ENCODE results near the gene ZFHX3. TPM values are rescaled to one million over a fixed set of nuclear protein-coding genes. Genes with fewer than 3 reads are reported as not detected.

ZFHX3 gene
- total RNA-seq, 1 experiment from 2014 or later: 2.2 TPM

DNA sequence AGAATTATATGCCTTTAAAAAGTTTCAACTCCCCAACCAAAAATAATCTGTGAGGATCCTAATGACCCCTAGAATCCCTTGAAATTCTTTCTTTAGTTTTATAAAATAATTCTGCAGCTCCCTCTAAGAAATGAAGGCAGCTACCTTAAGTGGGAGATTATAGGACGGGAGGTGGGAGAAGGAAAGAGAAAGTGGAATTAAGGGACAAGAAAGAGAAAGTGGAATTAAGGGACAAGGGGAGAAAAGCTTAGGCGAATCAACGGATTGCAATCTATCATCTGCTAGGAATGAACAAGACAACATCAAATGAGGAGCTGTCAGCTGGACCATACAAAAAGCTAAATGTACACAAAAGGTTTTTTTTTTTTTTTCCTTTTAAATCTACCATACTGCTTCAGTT is 262.0 kb downstream of the ZFHX3 start:
- in situ Hi-C loops (cut with HindIII; ENCODE audit: low pct_unique_long_range_greater_than_20kb, low sequenced_read_pairs): no loop called here
- DNase-seq (ENCODE audit: low read depth, low spot score): peak; percentile 6

- in situ Hi-C loops (cut with HindIII; ENCODE audit: low pct_unique_long_range_greater_than_20kb, low sequenced_read_pairs): no loop called here
- no peak for DNase-seq (ENCODE audit: low read depth, low spot score)
Measured at GRCh38 chr16:72785171-72785570, 262.8 kb downstream of the ZFHX3 start.

- DNase-seq (ENCODE audit: low read depth, low spot score): no peak
- in situ Hi-C loops (cut with HindIII; ENCODE audit: low pct_unique_long_range_greater_than_20kb, low sequenced_read_pairs): no loop called here
Measured at GRCh38 chr16:72783716-72784318, 264.1 kb downstream of the ZFHX3 start.

DNA sequence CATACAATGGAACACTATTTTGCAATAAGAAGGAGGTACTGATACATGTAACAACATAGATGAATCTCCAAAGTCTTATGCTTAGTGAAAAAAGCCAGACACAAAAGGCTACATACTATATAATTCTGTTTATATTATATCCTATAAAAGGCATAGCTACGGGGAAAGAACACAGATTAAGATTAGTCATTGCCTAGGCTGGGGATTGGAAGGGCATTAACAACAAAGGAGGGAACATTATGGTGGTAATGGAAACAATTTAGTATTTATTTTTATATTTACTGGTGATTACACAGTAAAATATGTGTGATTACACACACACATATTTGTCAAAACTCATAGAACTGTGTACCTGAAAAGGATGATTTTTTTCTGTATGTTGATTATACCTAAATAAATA is 278.1 kb downstream of the ZFHX3 start:
- in situ Hi-C loops (cut with HindIII; ENCODE audit: low pct_unique_long_range_greater_than_20kb, low sequenced_read_pairs): no loop called here
- DNase-seq (ENCODE audit: low read depth, low spot score): no peak

- in situ Hi-C loops (cut with HindIII; ENCODE audit: low pct_unique_long_range_greater_than_20kb, low sequenced_read_pairs): no loop called here
- DNase-seq (ENCODE audit: low read depth, low spot score): no peak
Measured at GRCh38 chr16:72768591-72768990, 279.3 kb downstream of the ZFHX3 start.

GRCh38 chr16:72766506-72766905 is 281.4 kb downstream of the ZFHX3 start:
- DNase-seq (ENCODE audit: low read depth, low spot score): no peak
- in situ Hi-C loops (cut with HindIII; ENCODE audit: low pct_unique_long_range_greater_than_20kb, low sequenced_read_pairs): no loop called here

- in situ Hi-C loops (cut with HindIII; ENCODE audit: low pct_unique_long_range_greater_than_20kb, low sequenced_read_pairs): no loop called here
- DNase-seq (ENCODE audit: low read depth, low spot score): no peak
Measured at GRCh38 chr16:72764015-72764654, 283.8 kb downstream of the ZFHX3 start.

DNA sequence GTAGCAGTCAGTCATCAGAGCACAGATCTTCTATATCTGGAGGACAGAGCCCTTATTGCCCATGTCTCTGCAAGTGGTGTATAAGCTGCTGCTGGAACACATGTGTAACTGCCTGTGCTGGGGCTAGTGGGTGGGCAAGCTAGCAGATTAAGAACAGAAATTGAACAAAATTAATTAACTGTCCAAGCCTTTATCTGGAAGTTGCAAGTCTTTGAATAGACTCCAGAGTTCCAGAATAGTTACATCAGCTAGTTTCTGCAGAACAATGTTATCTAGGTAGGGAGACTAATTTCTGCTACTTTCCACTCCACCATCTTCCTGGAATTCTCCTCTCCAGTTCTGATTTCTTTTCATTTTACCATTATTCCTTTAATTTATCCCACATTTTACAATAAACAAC is 287.3 kb downstream of the ZFHX3 start:
- in situ Hi-C loops (cut with HindIII; ENCODE audit: low pct_unique_long_range_greater_than_20kb, low sequenced_read_pairs): no loop called here
- DNase-seq (ENCODE audit: low read depth, low spot score): no peak

DNA sequence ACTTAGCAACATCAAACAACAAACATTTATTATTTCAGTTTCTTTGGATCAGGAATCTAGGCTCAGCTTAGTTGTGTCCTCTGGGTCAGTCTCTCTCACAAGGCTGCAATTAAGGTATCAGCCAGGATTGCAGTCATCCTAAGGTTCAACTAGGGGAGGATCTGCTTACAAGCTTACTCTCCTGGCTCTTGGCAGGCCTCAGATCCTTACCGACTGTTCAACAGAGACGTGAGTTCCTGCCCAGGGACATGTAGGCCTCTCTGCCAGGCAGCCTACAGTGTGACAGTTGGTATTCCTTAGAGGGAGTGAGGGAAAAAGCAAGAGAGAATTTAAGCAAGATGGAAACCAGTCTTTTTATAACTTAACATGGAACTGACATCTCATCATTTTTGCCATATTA is 294.0 kb downstream of the ZFHX3 start:
- no peak for DNase-seq (ENCODE audit: low read depth, low spot score)
- in situ Hi-C loops (cut with HindIII; ENCODE audit: low pct_unique_long_range_greater_than_20kb, low sequenced_read_pairs): no loop called here

DNA sequence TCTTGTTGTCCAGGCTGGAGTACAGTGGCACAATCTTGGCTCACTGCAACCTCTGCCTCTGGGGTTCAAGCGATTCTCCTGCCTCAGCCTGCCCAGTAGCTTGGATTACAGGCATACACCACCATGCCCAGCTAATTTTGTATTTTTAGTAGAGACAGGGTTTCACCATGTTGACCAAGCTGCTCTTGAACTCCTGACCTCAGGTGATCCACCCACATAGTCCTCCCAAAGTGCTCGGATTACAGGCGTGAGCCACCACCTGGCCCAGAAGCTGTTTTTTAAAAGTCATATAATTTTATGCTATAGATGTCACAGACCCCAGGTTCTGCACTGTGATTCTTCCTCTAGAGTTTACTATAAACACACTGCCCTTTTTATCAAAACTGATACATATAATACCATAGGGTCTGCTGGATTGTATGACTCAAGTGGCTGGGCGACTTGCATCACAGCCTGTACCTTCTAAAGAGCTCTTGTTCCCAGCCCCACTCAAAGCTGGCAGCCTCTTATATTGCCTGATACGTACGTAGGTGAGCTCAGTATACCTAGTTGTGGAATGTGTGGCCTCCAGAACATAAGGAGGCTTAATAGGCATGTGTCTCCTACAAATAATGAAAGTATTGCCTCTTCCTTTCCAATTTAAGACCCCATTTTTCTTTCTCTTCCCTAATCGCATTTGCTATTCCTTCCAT is 295.8 kb downstream of the ZFHX3 start:
- in situ Hi-C loops (cut with HindIII; ENCODE audit: low pct_unique_long_range_greater_than_20kb, low sequenced_read_pairs): no loop called here
- DNase-seq (ENCODE audit: low read depth, low spot score): no peak

DNA sequence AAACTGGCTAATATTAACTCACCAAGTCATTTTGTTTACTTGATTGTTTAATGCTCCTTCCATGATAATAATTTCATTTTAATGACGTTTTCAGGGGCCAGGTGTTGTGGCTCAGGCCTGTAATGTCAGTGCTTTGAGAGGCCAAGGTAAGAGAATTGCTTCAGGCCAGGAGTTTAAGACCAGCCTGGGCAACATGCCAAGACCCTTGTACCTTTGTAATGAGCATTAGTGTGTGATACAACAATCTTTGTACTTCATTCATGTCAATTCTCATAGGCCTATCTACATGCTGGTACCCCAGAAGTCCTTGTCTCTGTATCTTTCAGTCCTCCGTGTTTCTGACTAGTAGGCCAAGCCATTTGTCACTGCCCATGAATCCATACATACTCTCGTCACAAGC is 296.9 kb downstream of the ZFHX3 start:
- in situ Hi-C loops (cut with HindIII; ENCODE audit: low pct_unique_long_range_greater_than_20kb, low sequenced_read_pairs): no loop called here
- no peak for DNase-seq (ENCODE audit: low read depth, low spot score)

GRCh38 chr16:72749091-72749490 is 298.8 kb downstream of the ZFHX3 start:
- in situ Hi-C loops (cut with HindIII; ENCODE audit: low pct_unique_long_range_greater_than_20kb, low sequenced_read_pairs): no loop called here
- DNase-seq (ENCODE audit: low read depth, low spot score): no peak

DNA sequence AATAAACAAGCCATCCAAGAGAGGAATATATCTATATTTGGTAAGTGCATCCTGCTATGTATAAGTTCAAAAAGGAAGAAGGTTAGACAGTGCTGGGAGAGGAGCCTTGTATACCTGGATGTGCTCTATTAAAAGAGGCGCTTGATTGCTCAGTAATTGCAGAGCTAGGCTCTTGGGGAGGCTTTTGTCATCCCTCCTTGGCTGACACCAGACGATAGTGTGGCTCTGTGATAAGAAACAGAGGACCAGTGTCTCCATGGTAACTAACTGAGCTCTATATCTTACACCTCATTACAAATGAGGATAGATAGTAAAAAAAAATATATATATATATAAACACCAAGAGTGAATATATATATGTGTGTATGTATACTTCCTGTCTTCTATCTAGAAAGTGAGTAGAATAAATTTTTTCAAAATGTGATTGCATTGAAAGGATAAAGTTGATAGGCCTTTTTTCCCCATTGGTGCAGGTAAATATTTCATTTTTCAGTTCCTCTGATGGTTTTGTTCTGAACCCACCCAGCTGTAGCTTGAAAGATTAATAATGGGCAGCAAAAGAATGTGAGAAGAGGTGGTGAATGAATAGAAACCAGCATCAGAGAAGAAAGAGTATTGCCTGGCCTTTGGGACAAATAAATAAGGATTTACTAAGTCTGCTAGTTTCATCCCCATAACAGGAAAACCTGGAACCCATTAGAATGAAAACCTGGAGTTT is 303.7 kb downstream of the ZFHX3 start:
- no peak for DNase-seq (ENCODE audit: low read depth, low spot score)
- in situ Hi-C loops (cut with HindIII; ENCODE audit: low pct_unique_long_range_greater_than_20kb, low sequenced_read_pairs): no loop called here

DNA sequence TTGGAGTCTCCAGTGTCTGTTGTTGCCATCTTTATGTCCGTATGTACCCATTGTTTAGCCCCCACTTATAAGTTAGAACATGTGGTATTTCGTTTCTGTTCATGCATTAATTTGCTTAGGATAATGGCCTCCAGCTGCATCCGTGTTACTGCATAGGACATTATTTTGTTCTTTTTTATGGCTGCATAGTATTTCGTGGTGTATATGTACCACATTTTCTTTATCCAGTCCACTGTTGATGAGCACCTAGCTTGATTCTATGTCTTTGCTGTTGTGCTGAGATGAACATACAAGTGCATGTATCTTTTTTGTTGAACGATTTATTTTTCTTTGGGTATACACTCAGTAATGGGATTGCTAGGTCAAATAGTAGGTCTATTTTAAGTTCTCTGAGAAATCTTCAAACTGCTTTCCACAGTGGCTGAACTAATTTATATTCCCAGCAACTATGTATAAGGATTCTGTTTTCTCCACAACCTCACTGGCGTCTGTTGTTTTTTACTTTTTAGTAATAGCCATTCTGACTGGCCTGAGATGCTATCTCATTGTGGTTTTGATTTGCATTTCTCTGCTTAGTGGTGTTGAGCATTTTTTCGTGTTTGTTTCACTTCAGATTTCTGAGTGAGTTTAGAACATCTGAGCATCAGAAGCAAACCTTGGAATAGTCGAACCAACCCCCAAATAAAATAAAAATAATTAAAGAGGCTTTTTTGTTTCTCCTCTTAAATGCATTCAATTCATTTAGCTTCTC is 304.7 kb downstream of the ZFHX3 start:
- in situ Hi-C loops (cut with HindIII; ENCODE audit: low pct_unique_long_range_greater_than_20kb, low sequenced_read_pairs): no loop called here
- DNase-seq (ENCODE audit: low read depth, low spot score): no peak

DNA sequence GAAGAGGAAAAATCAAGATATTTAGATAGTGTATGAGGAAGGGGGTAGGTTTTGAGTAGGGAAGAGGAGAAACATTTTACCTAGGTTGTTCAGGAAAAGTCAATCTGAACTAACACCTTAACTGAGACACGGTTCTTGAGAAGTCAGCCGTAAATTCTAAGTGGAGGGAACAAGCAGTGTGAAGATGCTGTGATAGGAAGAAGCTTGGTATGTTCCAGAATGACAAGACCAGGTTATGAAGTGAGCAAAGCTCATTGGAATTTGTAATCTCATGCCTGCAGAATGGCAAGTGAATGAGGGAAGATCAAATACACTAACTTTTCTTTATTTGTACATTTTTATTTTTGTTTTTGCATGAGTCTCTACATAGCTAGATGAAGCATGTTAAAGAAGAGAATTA is 307.6 kb downstream of the ZFHX3 start:
- in situ Hi-C loops (cut with HindIII; ENCODE audit: low pct_unique_long_range_greater_than_20kb, low sequenced_read_pairs): no loop called here
- DNase-seq (ENCODE audit: low read depth, low spot score): no peak

DNA sequence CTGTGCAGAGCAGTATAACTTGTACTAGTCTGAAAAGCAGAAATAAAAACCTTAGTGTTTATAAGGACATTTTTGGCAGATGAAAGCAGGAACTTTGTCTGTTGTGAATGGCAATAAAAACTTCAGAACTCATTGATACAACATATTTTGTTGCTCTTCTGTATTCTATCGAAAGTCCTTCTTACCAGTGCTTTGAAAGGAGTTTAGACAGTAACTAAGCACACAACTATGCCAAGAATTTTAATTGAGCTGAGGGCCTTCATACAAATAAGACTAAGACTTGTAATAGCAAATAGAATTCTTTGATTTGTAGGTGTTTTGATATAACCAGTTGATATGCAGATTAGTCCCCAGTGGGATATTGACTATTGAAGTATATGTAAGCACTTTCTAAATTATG is 308.4 kb downstream of the ZFHX3 start:
- in situ Hi-C loops (cut with HindIII; ENCODE audit: low pct_unique_long_range_greater_than_20kb, low sequenced_read_pairs): no loop called here
- no peak for DNase-seq (ENCODE audit: low read depth, low spot score)

DNA sequence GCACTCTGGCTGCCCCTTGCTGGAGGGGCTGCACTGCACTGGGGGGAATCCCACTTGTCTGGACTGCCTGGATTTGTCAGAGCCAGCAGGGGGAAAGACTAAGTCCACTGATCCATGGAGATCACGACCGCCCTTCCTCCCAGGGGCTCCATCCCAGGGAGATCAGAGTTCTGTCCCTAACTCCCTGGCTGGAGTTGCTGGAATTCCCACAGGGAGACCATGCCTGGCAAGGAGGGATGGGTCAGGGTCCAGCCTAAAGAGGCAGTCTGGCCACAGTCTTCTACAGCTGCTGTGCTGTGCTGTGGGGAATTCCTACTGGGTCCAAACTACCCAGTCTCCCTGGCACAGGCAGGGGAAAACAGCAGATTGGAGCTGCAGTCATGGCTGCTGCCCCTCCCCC is 311.9 kb downstream of the ZFHX3 start:
- in situ Hi-C loops (cut with HindIII; ENCODE audit: low pct_unique_long_range_greater_than_20kb, low sequenced_read_pairs): no loop called here
- no peak for DNase-seq (ENCODE audit: low read depth, low spot score)

Measured in SK-MEL-5 (cell line).